ENCODE results near the gene MBD3L2B. TPM values are rescaled to one million over a fixed set of nuclear protein-coding genes. Genes with fewer than 3 reads are reported as not detected.
"Not testable (repeated sequence)": the region's sequence is repeated elsewhere in the genome, so short reads cannot be mapped to it uniquely, and the experiment has no call there.

The MBD3L2B gene
- total RNA-seq: not detected

DNA sequence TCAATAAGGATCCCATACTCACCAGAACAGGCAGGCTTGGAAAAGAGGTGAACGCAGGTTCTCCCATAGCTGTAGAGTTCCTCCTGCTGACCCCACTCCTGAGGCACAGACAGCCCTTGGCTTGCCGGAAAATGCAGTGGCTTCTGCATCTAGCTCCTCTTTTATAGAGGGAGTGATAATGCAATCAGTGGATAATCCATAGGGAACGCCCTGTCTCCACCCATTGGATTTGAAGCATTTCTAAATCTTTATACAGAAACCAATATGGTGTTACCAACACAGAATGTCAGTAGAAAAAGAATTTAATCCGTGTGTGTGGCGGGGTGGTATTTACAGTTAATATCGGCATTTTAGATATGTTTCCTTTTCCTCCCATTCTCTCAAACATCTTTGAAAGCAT, at the start of gene MBD3L2B:
Gene MBD3L2B (minus strand): TSS at position 101 of the 400 bp plus-strand sequence. CDS start 34 bp downstream, at position 67.
- not testable (repeated sequence) for DNase-seq; ATAC-seq; H3K36me3 Mint-ChIP-seq (ENCODE audit: insufficient read depth); H3K4me1 Mint-ChIP-seq (ENCODE audit: low read depth); H3K27me3 Mint-ChIP-seq (ENCODE audit: low read depth); H3K9me3 Mint-ChIP-seq; H3K4me3 Mint-ChIP-seq

DNA sequence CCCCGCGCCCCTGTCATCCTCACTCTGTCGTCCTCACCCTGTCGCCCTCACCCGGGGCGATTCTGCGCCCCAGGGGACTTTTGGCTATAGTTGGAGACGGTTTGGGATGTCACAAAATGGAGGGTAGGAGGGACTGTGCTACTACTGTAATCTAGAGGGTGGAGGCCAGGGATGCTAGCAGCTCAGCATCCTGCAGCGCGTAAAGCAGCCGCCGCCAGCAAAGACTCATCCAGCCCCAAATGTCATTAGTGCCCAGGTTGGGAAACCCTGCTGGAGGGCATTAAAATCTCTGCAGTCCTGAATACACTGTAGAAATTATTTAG, 48.6 kb upstream of the MBD3L2B start:
- H3K4me1 Mint-ChIP-seq (ENCODE audit: low read depth): peaks cover 19% of the 10 kb centered on the region
- no peaks in the 10 kb centered on the region for H3K27me3 Mint-ChIP-seq (ENCODE audit: low read depth)
- H3K4me3 Mint-ChIP-seq: peak overlapping the region; percentile 95
- peaks cover 23% of the 10 kb centered on the region for H3K36me3 Mint-ChIP-seq (ENCODE audit: insufficient read depth)
- DNase-seq (no peak), ATAC-seq (peak; percentile 30 to 32)
- no peaks in the 10 kb centered on the region for H3K9me3 Mint-ChIP-seq

DNA sequence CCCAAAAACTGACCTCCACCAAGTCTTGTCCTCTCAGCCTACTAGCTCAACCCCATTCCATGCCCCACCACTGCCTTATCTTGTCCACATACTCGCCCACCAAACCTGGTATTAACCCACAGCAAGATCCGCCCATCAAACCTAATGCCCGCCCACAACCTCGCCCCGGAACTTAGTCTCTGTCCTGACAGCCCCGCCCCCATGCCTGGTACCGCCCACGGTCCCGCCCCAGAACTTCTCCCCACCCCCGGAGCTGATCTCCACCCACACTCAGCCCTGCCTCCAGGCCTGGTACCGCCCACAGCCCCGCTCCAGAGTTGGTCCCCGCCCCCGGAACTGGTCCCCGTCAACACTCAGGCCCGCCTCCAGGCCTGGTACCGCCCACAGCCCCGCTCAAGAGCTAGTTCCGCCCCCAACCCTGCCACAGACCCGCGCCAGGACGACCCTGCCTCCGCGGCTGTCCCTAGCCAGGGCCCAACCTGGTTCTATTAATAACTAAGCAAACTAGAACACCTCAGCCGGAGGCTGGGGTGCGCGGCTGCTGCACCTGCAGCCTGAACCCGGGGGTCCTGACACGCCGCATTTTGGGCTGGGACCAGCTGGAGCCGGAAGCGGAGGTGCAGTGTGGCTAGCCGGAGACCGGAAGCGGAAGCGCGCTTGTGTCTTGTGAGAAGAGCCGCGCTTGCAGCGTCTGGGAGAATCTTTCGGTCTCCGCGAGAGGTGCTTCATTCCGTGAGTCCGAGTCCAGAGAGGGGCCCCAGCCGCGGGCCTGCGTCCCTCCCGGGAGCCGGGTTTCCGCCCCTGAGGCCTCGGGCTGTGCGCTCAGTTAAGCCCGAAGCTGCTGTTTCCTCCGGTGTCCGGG, 48.0 kb upstream of the MBD3L2B start, which contains the start of gene ZNF557:
Gene ZNF557 (plus strand): TSS at position 662 of the 862 bp plus-strand sequence. CDS start 5,372 bp downstream, outside the sequence.
- Mint-ChIP-seq H3K4me3 (peak within 1 kb of the TSS; percentile 95), H3K27me3 (ENCODE audit: low read depth) (no peaks in the 10 kb centered on the region), H3K36me3 (ENCODE audit: insufficient read depth) (peaks cover 20% of the 10 kb centered on the region), H3K4me1 (ENCODE audit: low read depth) (peaks cover 17% of the 10 kb centered on the region), H3K9me3 (no peaks in the 10 kb centered on the region)
- ATAC-seq (peak; percentile 94 to 95), DNase-seq (peak; percentile 99)

DNA sequence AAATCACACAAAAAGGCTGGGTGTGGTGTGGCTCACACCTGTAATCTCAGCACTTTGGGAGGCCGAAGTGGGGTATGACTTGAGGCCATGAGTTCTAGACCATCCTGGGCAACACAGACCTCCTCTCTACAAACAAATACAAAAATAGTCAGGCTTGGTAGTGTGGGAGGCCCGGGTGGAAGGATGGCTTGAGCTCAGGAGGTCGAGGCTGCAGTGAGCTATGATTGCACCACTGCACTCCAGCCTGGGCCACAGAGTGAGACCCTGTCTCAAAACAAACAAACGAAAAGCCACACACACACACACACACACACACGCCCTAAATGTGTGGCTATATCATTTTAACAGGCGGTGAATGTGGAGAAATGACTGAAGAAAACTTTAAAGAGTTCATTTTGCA, 47.4 kb upstream of the MBD3L2B start:
- ATAC-seq: no peak
- Mint-ChIP-seq H3K36me3 (ENCODE audit: insufficient read depth) (peaks cover 16% of the 10 kb centered on the region), H3K4me3 (peak overlapping the region; percentile 95), H3K4me1 (ENCODE audit: low read depth) (peaks cover 17% of the 10 kb centered on the region), H3K9me3 (no peaks in the 10 kb centered on the region), H3K27me3 (ENCODE audit: low read depth) (no peaks in the 10 kb centered on the region)
- no peak for DNase-seq

DNA sequence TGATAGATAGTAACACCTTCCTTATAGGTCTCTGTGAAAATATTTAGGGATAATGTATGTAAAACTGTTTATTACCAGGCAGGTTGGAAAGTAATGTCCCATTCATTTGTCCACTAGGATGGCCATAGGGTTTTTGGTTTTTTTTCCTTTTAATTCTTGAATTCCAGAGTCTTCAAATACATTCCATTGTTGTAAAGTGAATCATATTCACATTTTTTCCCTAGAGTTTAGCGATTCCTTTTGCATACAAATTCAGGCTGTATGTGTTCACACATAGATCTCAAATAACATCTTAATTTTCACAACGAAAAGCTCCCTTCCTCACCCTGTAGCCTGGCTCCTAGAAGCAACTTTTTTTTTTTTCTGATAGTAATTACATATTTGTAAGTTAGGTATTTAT, 46.5 kb upstream of the MBD3L2B start:
- Mint-ChIP-seq H3K27me3 (ENCODE audit: low read depth) (no peaks in the 10 kb centered on the region), H3K36me3 (ENCODE audit: insufficient read depth) (peaks cover 13% of the 10 kb centered on the region), H3K4me3 (no peak overlapping the region), H3K4me1 (ENCODE audit: low read depth) (peaks cover 17% of the 10 kb centered on the region), H3K9me3 (no peaks in the 10 kb centered on the region)
- no peak for ATAC-seq
- DNase-seq: no peak

DNA sequence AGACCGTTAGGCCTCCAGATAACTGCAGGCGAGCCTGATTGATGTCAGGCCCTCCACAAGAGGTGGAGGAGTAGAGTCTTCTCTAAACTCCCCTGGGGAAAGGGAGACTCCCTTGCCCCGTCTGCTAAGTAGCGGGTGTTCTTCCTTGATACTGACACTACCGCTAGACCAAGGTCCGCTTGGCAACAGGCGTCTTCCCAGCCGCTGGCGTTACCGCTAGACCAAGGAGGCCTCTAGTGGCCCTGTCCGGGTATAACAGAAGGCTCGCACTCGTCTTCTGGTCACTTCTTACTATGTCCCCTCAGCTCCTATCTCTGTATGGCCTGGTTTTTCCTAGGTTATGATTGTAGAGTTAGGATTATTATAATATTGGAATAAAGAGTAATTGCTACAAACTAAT, 45.9 kb upstream of the MBD3L2B start:
- H3K4me1 Mint-ChIP-seq (ENCODE audit: low read depth): peaks cover 14% of the 10 kb centered on the region
- H3K9me3 Mint-ChIP-seq; H3K4me3 Mint-ChIP-seq; DNase-seq; H3K27me3 Mint-ChIP-seq (ENCODE audit: low read depth); ATAC-seq; H3K36me3 Mint-ChIP-seq (ENCODE audit: insufficient read depth): not testable (repeated sequence)

DNA sequence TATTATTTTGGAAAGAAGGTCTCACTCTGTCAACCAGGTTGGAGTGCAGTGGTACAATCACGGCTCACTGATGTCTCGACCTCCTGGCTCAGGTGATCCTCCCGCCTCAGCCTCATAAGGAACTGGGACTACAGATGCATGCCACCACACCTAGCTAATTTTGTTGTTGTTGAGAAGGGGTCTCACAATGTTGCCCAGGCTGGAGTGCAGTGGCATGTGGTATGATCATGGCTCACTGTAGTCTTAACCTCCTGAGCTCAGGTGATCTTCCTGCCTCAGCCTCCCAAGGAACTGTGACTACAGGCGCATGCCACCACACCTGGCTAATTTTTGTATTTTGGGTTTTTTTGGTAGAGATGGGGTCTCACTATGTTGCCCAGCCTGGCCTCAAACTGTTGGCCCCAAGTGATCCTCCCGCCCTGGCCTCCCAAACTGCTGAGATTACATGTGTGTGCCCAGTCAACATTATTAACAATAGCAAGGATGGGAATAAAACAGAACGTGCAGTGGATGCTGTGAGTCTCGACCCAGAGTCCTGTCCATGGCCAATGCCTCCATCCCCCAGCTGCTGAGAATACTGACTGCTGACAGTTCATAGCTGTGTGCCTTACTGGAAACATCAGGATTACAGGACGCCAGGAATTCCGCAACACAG, 42.7 kb upstream of the MBD3L2B start:
- no peaks in the 10 kb centered on the region for H3K36me3 Mint-ChIP-seq (ENCODE audit: insufficient read depth)
- DNase-seq: no peak

DNA sequence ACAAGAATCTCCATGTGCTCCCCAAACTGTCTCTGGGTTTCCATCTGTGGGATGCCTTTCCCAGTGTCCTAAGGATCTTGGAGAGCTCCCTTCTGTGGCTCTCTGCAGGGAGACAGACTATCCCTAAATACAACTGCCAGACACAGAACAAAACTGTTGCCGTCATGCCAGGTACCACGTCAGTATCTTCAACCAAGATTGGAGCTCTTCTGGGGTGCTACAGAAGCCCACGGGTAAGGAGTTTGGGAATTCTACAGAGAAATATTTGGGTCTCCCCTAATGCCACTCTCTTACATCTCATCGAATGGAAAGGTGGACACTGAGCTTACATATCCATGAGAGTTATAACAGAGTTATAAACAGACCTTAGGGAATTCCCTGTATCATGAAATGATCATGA, 42.1 kb upstream of the MBD3L2B start:
- no peak for ATAC-seq
- H3K36me3 Mint-ChIP-seq (ENCODE audit: insufficient read depth): no peaks in the 10 kb centered on the region
- no peaks in the 10 kb centered on the region for H3K4me1 Mint-ChIP-seq (ENCODE audit: low read depth)
- no peak for DNase-seq
- H3K27me3 Mint-ChIP-seq (ENCODE audit: low read depth): no peaks in the 10 kb centered on the region
- no peaks in the 10 kb centered on the region for H3K9me3 Mint-ChIP-seq
- H3K4me3 Mint-ChIP-seq: no peak overlapping the region

More for the DNA sequence above, 42.7 kb upstream of the MBD3L2B start:
- H3K4me1 Mint-ChIP-seq (ENCODE audit: low read depth): peaks cover 2% of the 10 kb centered on the region
- H3K27me3 Mint-ChIP-seq (ENCODE audit: low read depth): no peaks in the 10 kb centered on the region
- no peaks in the 10 kb centered on the region for H3K9me3 Mint-ChIP-seq
- ATAC-seq: no peak
- H3K4me3 Mint-ChIP-seq: no peak overlapping the region

DNA sequence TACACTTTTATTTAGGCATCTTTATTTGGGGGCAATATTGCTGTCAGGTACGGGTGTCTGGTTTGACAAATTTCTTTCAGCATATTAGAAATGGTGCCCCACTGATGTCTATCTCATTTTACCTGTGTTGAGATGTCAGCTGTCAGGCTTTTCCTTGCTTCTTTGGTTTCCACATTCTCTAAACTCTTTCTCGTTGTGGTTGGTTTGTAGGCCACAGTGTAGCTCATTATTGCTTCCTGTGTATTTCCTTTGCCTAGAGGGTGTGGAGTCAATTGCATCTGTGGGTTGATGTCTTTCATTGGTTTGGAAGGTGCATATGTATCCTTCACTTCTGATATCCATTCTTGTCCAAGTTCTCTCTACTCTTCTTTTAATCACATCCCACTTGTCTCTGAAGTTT, 38.7 kb upstream of the MBD3L2B start:
- not testable (repeated sequence) for H3K9me3 Mint-ChIP-seq

DNA sequence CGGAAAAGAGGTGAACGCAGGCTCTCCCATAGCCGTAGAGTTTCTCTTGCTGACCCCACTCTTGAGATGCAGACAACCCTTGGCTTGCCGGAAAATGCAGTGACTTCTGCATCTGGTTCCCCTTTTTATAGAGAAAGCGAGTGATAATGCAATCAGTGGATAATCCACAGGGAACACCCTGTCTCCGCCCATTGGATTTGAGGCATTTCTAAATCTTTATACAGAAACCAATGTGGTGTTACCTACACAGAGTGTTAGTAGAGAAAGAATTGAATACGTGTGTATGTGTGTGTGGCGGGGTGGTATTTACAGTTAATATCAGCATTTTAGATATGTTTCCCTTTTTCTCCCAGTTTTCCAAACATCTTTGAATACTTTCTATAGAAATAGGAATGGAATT, 37.3 kb upstream of the MBD3L2B start, which contains the start of gene MBD3L3:
Gene MBD3L3 (minus strand): TSS at position 101 of the 400 bp plus-strand sequence. CDS start 71 bp downstream, at position 30.
- ATAC-seq; H3K36me3 Mint-ChIP-seq (ENCODE audit: insufficient read depth); H3K27me3 Mint-ChIP-seq (ENCODE audit: low read depth); H3K4me1 Mint-ChIP-seq (ENCODE audit: low read depth); H3K4me3 Mint-ChIP-seq; DNase-seq; H3K9me3 Mint-ChIP-seq: not testable (repeated sequence)

More for the DNA sequence above, 38.7 kb upstream of the MBD3L2B start:
- not testable (repeated sequence) for DNase-seq; ATAC-seq; H3K27me3 Mint-ChIP-seq (ENCODE audit: low read depth); H3K36me3 Mint-ChIP-seq (ENCODE audit: insufficient read depth); H3K4me1 Mint-ChIP-seq (ENCODE audit: low read depth); H3K4me3 Mint-ChIP-seq

DNA sequence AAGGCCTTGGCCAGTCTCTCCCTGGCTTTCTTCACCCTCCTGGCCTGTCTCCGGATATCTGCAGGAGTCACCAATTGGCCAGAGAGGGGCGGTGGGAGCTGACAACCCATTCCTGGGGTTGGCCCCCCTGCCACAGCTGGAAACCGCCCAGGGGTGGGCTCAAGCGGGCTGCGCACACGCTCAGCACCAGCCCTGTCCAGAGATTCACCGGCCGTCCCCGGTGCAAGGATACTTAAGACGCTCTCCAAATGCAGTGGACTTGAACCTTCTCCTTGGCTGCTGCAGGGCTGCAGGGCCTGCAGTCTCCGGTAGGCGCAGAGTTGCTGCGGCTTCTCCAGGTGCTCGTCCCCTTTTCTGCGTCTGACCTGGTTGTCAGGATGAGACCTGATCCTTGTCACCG, 35.1 kb upstream of the MBD3L2B start:
- not testable (repeated sequence) for H3K27me3 Mint-ChIP-seq (ENCODE audit: low read depth); DNase-seq; H3K9me3 Mint-ChIP-seq; H3K4me1 Mint-ChIP-seq (ENCODE audit: low read depth); H3K36me3 Mint-ChIP-seq (ENCODE audit: insufficient read depth); ATAC-seq; H3K4me3 Mint-ChIP-seq

DNA sequence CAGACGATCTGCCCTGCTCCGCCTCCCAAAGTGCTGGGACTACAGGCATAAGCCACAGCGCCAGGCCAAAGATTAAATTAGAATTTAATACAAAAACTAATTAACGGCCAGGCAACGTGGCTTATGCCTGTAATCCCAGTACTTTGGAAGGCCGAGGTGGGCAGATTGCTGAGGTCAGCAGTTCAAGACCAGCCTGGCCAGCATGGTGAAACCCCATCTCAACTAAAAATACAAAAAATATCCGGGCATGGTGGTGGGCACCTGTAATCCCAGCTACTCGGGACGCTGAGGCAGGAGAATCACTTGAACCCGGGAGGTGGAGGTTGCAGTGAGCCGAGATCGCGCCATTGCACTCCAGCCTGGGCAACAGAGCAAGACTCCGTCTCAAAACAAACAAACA, 34.4 kb upstream of the MBD3L2B start:
- ATAC-seq; H3K4me3 Mint-ChIP-seq; DNase-seq; H3K27me3 Mint-ChIP-seq (ENCODE audit: low read depth); H3K36me3 Mint-ChIP-seq (ENCODE audit: insufficient read depth); H3K4me1 Mint-ChIP-seq (ENCODE audit: low read depth); H3K9me3 Mint-ChIP-seq: not testable (repeated sequence)

DNA sequence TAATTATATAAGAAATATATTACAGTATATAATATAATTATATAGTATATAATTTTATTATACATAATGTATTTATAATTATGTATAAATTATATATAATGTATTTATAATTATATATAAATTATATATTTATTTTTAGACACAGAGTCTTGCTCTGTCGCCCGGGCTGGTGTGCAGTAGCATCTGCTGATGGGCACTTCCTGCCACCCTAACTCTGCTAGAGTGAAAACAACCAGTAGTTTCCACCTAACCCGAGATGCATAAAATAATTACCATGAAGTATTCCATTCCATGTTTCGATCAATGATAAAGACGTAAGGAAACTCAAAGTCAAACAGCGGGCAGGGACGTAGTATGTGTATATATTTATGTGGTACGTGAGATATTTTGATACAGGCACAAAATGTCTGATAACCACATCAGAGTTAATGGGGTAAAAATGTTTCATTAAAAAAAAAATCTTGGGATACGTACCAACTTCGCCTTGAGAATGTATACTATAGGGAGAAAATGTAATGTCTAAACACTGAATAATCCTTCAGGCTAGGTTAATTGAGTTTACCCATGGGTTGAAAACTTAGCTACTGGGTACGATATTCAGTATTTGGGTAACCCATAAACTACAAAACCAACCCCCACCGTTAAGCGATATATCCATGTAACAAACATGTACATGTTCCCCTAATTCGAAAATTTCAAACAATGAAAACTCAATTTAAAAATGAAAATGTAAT, 33.6 kb upstream of the MBD3L2B start:
- not testable (repeated sequence) for DNase-seq; H3K4me3 Mint-ChIP-seq; H3K4me1 Mint-ChIP-seq (ENCODE audit: low read depth); ATAC-seq; H3K9me3 Mint-ChIP-seq; H3K27me3 Mint-ChIP-seq (ENCODE audit: low read depth); H3K36me3 Mint-ChIP-seq (ENCODE audit: insufficient read depth)

DNA sequence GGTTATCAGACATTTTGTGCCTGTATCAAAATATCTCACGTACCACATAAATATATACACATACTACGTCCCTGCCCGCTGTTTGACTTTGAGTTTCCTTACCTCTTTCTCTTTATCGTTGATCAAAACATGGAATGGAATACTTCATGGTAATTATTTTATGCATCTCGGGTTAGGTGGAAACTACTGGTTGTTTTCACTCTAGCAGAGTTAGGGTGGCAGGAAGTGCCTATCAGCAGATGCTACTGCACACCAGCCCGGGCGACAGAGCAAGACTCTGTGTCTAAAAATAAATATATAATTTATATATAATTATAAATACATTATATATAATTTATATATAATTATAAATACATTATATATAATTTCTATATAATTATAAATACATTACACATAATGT, 31.7 kb upstream of the MBD3L2B start:
- not testable (repeated sequence) for H3K4me3 Mint-ChIP-seq; DNase-seq; H3K27me3 Mint-ChIP-seq (ENCODE audit: low read depth); ATAC-seq; H3K36me3 Mint-ChIP-seq (ENCODE audit: insufficient read depth); H3K4me1 Mint-ChIP-seq (ENCODE audit: low read depth); H3K9me3 Mint-ChIP-seq

Data from activated T-cell treated with anti-CD3 and anti-CD28 coated beads, Interleukin-2, amount 50 U/mL, for 4 hours (primary cell).